ENCODE measurements around the gene VPS51.

DNA sequence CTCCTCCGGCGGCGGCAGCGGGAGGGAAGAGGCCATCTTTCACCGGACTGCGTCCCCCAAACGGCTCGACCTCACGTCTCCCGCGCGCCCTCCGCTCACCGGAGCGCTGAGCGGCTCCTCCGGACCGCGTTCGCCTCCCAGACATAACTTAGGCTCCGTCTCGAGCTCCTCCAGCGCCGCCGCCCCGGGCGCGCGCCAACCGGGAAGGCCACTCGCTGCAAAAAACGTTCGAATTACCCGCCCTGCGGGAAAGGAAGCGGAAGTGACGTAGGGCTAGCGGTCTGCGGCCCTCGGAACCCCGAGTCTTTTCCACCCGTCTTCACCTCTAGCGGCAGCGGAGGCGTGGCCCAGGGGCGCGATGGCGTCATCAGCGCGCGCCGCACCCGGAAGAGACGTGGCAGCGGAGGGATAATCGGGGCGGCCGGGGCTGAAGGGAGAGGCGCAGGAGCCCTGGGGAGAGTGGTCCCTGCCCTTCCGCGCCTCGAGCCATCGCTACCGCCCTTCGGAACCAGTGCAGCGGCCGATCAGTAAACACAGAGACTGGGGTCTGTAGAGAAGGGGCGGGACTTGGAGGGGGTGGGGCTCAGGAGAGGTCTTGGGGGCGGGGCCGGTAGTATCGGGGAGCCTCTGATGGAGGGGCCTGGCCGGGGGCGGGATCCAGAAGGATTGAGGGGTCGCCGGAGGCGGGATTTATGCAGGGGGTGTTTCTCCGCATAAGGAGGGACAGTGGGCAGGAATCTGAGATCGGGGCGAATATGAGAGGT is 12.0 kb upstream of the VPS51 start, which contains the start of the genes CDCA5 and ZFPL1:
- TF ChIP-seq, protein P1, sequence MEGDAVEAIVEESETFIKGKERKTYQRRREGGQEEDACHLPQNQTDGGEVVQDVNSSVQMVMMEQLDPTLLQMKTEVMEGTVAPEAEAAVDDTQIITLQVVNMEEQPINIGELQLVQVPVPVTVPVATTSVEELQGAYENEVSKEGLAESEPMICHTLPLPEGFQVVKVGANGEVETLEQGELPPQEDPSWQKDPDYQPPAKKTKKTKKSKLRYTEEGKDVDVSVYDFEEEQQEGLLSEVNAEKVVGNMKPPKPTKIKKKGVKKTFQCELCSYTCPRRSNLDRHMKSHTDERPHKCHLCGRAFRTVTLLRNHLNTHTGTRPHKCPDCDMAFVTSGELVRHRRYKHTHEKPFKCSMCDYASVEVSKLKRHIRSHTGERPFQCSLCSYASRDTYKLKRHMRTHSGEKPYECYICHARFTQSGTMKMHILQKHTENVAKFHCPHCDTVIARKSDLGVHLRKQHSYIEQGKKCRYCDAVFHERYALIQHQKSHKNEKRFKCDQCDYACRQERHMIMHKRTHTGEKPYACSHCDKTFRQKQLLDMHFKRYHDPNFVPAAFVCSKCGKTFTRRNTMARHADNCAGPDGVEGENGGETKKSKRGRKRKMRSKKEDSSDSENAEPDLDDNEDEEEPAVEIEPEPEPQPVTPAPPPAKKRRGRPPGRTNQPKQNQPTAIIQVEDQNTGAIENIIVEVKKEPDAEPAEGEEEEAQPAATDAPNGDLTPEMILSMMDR (IDR thresholded peaks at IDR 0.05), result no peak
- no peak for TF ChIP-seq NR2C2 (CRISPR knock-in tag; IDR thresholded peaks at IDR 0.05)
- TF ChIP-seq SP1 (CRISPR knock-in tag; conservative IDR thresholded peaks at IDR 0.05), result peak; percentile 100
- no peak for TF ChIP-seq STAT6 (CRISPR knock-in tag; conservative IDR thresholded peaks at IDR 0.05; ENCODE audit: low read depth)
- no peak for TF ChIP-seq ZMAT4 (CRISPR knock-in tag; IDR thresholded peaks at IDR 0.05)
- TF ChIP-seq MAX (CRISPR knock-in tag; IDR thresholded peaks at IDR 0.05), result peak; percentile 93
